HG03108 (cell line): ENCODE data around the gene LMO7.

Experiments
- ATAC-seq: cut with Tn5 transposase; IDR thresholded peaks from one replicate; pipeline ENCODE4 v1.9.1; 2021; ENCODE audit warnings: moderate library complexity; ENCODE audit not compliant: unreplicated experiment

Gene LMO7

DNA sequence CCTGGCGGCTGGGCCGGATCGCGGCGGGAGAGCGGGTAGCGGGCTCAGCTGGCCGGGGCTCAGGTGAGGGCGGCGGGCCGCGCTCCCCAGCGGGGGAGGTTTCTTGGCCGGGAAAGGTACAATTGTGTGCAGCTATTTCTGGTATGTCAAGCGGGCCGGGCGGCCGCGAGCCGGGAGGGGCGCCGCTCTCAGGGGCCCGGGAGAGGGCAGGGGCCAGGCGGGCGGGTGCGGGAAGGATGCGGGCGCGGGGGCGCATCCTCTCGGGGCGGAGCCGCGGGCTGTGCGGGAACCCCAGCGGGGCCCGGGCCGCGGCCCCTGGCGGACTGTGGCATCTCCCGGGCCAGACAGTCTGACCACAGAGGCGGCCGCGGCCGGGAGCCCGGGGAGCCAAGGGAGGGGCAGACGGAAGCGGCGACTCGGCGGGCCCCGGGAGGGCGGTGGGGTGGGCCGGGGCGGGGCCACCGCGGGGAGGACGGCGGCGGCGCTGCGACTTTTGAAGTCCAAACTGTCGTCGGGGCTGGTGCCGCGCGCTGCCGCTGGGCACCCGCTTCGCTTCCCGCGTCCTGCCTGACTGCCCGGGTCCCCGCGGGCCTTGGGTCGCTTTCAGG is at the start of gene LMO7:
Gene LMO7, plus strand, starts transcription at position 503 of the 608 bp plus-strand sequence. CDS start 328 bp downstream, outside the sequence.
- ATAC-seq = peak; percentile 66

- ATAC-seq = no peak
Measured at GRCh38 chr13:75587679-75588078, 48.5 kb upstream of the LMO7 start.

GRCh38 chr13:75596657-75597182 is 39.4 kb upstream of the LMO7 start:
- ATAC-seq = no peak

GRCh38 chr13:75600371-75600770 is 35.8 kb upstream of the LMO7 start:
- ATAC-seq = no peak

- no peak for ATAC-seq
Measured at GRCh38 chr13:75603038-75603437, 33.1 kb upstream of the LMO7 start.

GRCh38 chr13:75607447-75607846 is 28.7 kb upstream of the LMO7 start:
- ATAC-seq = no peak

- ATAC-seq = no peak
Measured at GRCh38 chr13:75610466-75610865, 25.7 kb upstream of the LMO7 start.

GRCh38 chr13:75612354-75612753 is 23.8 kb upstream of the LMO7 start:
- no peak for ATAC-seq

DNA sequence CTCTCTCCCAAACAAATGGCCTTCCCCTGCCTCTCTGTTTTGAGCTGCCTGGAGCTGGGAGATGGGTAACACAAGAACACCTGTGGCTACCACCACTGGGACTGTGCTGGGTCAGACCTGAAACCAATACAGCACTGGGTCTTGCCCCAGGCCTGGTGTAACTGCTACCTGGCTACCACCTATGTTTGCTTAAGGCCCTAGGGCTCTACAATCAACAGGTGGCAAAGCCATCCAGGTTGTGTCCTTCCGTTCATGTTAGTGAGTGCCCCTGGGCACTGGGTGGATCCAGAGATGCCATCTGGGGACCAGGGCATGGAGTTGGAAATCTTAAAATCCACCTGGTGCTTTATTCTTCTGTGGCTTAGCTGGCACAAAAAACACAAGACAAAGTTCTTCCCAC is 18.9 kb upstream of the LMO7 start:
- no peak for ATAC-seq

GRCh38 chr13:75618308-75618707 is 17.8 kb upstream of the LMO7 start:
- no peak for ATAC-seq

DNA sequence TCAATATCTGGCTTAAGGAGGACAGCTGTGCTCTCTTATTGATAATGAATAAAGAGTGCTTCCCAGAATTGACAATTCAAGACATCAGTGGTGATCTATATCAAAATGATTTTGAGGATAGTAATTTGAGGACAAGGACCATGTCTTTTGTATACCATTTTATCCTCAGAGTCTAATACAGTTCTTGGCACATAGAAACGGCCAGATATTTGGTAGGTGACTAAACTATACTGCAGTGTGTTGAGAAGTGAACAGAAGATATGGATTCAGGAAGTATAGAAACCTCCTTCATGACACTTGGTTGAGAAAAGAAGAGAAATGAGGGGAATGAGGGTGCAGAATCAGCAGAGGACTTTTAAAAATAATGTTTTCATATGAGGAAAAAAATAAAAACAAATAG is 16.1 kb upstream of the LMO7 start:
- ATAC-seq = no peak

DNA sequence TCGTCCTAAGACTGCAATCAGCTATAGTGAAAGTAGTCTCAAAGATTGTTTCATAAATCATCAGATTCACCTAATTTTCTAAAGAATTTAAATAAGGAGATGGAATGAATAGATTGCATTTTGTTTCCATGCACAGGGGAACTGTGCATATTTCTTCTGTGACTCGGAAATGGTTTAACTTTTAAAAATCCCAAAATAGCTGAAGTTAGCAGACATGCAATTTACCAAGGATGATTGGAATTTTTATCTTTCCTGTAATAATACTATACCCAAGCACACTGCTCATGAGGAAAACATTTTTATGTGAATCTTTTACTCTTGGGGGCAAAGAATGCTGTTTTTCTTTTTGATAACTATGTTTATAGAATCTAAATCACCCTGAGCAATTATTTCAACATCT is 15.0 kb upstream of the LMO7 start:
- no peak for ATAC-seq

GRCh38 chr13:75628801-75629200 is 7.3 kb upstream of the LMO7 start:
- no peak for ATAC-seq

GRCh38 chr13:75633285-75633684 is 2.8 kb upstream of the LMO7 start:
- ATAC-seq = no peak

- no peak for ATAC-seq
Measured at GRCh38 chr13:75635101-75635827, 866 bp upstream of the LMO7 start.

GRCh38 chr13:75636436-75637180 is 478 bp downstream of the LMO7 start:
- peak; percentile 46 for ATAC-seq

DNA sequence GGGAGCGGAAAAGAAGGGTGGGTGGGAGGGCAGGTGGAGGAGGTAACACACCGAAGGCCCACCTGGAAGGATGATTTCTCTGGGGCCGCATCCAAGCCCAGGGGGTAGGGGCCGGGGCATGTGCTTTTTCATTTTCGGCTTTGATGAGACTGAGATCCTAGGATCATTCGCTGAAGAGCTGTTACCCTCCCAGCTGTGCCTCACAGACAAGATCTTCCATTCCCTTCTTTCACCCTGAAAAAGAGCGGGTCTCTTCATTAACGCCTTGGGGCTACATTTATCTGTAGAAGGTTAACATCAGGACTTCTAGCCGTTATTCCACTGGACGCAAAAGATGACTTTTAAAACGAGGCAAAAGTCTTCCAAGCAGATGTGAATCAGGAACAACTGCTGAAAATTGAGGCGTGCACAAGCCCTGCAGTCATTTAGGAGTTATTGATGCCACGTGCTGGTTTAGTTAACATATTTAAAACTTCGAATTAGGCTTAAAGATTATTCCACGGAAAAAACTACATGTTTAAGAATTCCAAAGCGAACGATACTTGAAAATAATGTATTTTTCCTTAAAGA is 1.1 kb downstream of the LMO7 start:
- no peak for ATAC-seq

DNA sequence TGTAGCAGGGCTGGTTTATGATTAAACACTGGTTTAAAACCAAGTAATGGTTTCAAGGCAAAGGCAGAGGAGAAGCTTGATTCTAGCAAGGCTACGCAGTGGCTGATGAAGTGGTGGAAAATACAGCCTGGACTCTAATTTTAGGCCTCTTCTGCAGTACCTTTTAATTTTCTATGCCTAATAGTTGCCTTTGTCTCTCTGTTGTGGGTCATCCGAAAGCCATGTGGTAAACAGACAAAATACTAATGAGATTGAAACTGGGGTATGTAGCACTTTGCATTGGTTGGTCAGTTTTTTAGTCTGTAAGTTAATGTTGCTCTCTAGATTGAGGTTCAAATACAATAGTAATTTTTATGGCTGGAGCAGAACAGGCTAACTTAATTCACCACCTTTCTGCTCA is 3.3 kb downstream of the LMO7 start:
- no peak for ATAC-seq

GRCh38 chr13:75641026-75641425 is 4.9 kb downstream of the LMO7 start:
- no peak for ATAC-seq

DNA sequence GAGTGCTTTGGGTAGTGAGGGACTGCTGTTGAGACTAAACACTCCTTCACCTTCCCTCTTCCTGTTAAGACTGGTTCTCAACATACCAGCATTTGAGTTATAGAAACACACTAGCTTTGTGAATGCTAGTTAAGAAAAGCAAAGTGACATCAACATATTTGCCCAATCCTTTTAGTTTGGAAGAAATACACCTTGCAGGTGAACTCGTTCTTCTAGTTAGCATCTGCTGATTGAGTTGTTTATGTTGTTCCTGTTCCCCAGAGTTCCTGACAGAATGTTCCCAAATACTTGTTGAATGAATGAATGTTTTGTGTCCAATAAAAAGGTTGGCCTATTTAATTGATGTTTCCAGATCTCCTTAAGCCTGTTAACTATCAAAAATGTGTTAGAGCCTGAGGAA is 7.1 kb downstream of the LMO7 start:
- ATAC-seq = no peak

- no peak for ATAC-seq
Measured at GRCh38 chr13:75643693-75644092, 7.6 kb downstream of the LMO7 start.
